COR-L47 (cell line): Measurements from ENCODE around the gene NCL.

Source experiments
- DNase-seq: peaks from one replicate; lab custom pipeline; 2025; lab: John Stamatoyannopoulos, UW

Gene NCL, protein sequence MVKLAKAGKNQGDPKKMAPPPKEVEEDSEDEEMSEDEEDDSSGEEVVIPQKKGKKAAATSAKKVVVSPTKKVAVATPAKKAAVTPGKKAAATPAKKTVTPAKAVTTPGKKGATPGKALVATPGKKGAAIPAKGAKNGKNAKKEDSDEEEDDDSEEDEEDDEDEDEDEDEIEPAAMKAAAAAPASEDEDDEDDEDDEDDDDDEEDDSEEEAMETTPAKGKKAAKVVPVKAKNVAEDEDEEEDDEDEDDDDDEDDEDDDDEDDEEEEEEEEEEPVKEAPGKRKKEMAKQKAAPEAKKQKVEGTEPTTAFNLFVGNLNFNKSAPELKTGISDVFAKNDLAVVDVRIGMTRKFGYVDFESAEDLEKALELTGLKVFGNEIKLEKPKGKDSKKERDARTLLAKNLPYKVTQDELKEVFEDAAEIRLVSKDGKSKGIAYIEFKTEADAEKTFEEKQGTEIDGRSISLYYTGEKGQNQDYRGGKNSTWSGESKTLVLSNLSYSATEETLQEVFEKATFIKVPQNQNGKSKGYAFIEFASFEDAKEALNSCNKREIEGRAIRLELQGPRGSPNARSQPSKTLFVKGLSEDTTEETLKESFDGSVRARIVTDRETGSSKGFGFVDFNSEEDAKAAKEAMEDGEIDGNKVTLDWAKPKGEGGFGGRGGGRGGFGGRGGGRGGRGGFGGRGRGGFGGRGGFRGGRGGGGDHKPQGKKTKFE

GRCh38 chr2:231463698-231464575, at the start of gene NCL:
TSS of gene NCL (minus strand) at chr2:231464484. CDS start at chr2:231464353, 131 bp downstream.
- DNase-seq, result peak; percentile 67

DNA sequence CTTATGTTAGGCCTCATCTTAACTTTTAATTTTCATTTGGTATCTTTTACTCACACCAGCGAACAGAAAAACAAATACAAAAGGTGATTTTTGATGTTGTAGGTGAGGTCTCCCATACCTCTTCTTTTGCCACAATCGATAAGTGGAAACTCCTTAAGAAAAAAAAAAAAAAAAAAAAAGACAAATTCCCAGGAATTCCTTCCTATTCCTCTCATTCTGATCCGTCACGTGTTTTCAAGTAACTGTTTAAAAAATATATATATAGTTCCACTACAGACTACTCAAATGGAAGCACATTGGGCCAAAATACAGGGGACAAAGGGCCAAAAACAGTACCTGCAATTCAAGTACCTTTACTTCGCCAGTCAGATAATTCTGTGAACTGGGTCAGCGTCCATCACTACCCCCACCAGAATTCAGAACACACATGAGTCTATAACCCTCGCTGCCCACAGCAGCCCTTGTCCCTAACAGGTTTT, 49.5 kb upstream of the NCL start:
- DNase-seq, result no peak

GRCh38 chr2:231512222-231512621, 47.9 kb upstream of the NCL start:
- DNase-seq, result no peak

GRCh38 chr2:231503766-231504165, 39.5 kb upstream of the NCL start:
- no peak for DNase-seq

GRCh38 chr2:231502596-231502995, 38.3 kb upstream of the NCL start:
- no peak for DNase-seq

DNA sequence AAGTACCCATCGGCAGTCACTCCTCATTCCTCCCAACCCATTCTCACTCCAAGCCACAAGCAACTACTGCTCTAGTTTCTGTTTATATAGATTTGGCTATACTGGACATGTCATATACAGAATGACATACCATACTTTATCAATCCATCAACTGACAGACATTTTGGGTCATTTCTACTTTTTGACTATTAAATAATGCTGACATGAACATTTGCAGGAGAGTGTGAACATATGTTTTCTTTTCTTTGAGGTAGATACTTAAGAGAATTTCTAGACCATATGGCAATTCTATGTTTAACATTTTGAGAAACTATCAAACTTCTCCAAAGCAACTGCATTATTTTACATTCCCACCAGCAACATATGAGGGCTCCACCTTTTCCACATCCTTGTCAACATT, 33.4 kb upstream of the NCL start:
- no peak for DNase-seq

DNA sequence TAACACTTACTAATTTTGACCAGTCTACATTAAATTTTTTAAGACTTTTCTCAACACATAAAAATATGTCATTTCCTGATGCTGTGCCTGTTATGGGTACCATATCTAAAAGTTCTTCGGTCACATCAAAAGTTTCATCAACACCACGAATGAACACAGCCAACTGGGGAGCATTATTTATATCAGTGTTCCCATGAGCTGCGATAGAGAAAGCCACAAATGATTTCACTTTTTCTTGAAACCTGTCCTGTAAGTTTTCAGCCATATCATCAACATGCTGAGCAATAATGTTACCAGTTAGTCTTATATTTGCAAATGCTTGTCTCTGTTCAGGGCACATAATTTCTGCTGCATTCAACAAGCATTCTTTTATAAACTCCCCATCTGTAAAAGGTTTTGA, 30.4 kb upstream of the NCL start:
- no peak for DNase-seq

GRCh38 chr2:231490801-231491200, 26.5 kb upstream of the NCL start:
- DNase-seq, result no peak

- DNase-seq, result no peak
Observed at GRCh38 chr2:231489990-231490389, 25.7 kb upstream of the NCL start.

GRCh38 chr2:231488331-231488730, 24.0 kb upstream of the NCL start:
- no peak for DNase-seq

DNA sequence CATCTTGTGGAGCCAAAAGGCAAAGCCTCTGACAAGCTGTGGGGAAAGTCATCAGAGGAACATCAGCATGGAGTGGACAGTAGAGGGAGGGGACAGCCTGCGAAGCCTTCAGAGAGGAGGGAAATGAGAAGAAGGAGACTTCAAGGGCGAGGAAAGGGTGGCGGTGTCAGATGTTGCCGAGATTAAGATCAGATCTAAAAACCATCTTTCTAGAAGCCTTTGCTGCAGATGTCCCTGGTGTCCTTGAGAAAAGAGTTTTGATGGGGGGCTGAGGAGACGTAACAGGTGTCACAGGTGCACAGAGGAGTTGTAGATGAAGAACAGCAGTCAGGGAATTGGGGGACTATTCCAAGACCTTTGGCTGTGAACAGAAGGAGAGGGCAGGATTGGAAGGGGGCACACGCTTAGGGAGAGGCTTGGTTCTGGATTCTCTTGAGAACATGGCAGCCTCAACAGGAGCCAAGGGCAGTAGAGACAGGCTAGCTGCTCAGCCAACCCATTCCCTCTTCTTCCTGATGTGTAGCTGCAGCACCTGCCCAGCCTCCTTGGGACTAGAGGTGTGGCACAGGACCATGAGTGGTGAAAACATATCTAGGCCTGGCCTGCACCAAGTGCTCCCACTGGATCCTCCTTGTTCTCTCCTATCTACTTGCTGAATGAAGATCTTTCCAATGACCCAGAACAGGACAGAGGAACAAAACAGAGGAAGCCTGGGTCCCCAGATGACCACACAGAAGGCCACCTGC, 22.7 kb upstream of the NCL start:
- no peak for DNase-seq

- DNase-seq, result no peak
Observed at GRCh38 chr2:231483398-231484329, 19.4 kb upstream of the NCL start.

DNA sequence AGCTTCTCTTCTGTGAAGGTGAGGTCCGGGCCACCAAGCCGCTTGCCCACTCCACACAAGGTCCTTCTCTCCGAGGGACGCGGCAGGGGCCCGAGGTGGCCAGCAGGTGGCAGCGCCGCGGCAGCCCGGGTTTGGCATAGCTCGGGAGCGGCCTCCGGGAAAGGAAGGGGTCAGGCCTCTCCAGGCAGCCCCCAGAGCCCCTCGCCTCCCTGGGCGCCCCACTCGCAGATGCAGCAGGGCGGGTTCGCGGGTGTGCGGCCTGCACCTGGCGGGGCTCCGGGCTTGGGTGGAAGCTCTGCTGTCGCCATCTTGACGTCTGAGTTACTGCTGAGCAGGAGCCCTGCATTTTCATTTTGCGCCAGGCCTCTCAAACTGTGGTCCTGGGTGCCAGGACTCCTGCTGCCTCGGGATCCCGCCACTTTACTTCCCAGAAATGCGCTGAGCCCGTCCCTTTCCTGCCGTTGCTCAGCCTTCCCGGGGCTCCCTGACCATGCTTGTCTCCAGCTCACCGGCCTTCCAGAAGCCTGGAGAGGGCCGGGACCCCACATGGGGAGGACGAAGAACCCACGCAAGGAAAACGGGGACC, 18.6 kb upstream of the NCL start:
- no peak for DNase-seq

DNA sequence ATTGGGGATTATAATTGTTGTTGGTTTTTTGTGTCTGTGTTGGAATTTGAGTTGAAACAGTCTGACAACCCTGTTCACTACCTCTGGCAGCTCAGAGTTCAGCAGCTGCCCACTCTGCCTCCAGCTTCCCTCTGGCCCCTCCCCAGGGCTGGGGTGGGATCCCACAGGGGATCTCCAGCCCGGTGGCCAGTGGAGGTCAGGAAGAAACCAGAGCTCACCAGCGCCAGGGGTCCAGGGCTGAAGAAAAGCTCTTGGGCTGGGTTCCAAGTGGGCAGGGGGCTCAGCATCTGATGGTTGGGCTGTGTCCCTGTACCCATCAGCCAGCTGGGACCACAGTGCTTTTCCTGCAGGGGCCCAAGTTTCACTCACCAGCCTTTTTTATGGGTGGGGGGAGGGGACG, 16.5 kb upstream of the NCL start:
- no peak for DNase-seq

DNA sequence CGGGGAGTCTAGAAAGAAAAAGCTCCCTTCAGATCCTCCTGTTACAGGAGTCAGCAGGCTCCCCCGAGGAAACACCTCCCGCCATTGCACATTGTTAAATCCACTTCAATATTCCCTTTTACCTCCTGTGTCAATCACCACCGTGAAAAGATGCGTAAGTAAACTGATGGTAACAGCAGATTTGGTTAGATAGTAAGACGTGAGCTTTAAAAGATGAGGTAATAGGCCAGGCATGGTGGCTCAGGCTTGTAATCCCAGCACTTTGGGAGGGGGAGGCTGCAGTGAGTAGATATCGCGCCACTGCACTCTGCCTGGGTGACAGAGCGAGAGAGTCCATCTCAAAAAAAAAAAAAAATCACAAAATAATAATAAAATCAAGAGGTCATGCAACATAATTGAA, 15.2 kb upstream of the NCL start:
- DNase-seq, result no peak

- DNase-seq, result no peak
Observed at GRCh38 chr2:231476920-231477319, 12.6 kb upstream of the NCL start.

DNA sequence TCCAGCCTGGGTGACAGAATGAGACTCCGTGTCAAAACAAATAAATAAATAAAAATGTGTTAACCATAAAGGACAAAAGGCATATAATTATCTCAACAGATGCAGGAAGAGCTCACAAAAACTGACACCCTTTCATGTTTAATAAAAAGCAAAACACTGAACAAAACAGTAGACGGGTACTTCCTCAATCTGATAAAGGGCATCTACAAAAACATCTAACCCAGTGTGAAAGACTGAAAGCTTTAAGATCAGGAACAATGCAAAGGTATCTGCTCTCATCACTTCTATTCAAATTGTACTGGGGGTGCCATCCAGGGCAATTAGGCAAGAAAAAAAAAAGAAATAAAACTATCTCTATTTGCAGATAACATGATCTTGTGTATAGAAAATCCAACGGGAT, 11.7 kb upstream of the NCL start:
- DNase-seq, result no peak

- no peak for DNase-seq
Observed at GRCh38 chr2:231472816-231473215, 8.5 kb upstream of the NCL start.

DNA sequence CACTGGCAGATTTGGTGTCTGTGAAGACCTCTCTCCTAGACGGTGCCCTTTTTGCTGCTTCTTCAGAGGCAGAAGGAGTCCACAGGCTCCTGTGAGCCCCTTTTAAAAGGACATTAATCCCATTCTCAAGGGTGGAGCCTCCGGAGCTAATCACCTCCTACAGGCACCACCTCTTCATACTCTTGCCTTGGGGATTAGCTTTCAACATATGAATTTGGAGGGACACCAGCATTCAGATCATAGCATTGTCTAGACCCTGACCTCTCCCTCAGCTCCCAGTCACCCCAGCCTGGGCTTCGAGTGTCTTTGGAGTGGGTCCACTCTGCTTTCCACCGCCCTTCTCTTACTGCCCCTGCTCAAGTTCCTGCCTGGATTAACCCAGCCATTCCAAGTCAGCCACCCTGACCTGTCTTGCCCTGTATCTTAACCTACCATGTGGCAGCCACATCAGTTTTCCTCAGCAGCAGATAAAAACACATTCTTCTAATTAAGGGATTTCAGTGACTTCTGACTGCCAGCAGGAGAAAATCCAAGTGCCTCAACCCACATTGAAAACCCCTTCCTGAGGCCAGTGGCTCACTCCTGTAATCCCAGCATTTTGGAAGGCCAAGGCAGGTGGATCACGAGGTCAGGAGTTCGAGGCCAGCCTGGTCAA, 6.1 kb upstream of the NCL start:
- no peak for DNase-seq

GRCh38 chr2:231469583-231469950, 5.3 kb upstream of the NCL start:
- DNase-seq, result no peak
